ENCODE results near the gene THAP12. TPM values are rescaled to one million over a fixed set of nuclear protein-coding genes. Genes with fewer than 3 reads are reported as not detected.

THAP12 gene
- total and polyA plus RNA-seq, 2 donors (not counting 3 experiments of a cell fraction or from before 2014, with no cell fraction given) = 12.2 to 36.7 TPM

DNA sequence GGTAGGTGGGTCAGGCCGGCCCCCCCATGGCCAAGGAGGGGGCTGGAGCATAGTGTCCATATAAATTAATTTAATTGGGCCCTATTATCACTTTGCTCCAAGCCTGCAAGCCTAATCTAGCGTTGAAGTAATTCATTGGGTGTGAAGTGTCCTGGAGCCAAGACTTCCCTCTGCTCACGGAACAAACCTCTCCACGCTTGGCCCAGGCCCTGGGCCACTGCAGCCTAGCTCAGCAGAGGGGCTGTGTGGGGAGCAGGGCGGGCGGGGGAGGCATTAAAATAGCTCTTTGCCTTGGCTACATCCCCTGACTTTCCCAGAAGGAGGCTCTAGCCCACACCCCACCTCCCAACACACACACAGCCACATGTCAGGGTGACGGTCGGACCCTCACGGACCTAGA is 73.5 kb downstream of the THAP12 start:
- Histone ChIP-seq H3K27ac (ENCODE audit: insufficient read depth, low read depth, low read length) (no peak overlapping the region), H3K27me3 (ENCODE audit: control insufficient read depth in 2 of 2, insufficient read depth in 2 of 2, low read length in 2 of 2) (peaks cover 0 to 5% of the 10 kb centered on the region in 2 experiments), H3K4me2 (ENCODE audit: insufficient read depth, low read length) (no peak overlapping the region), H4K20me1 (replicated peaks; ENCODE audit: control insufficient read depth, extremely low read depth, insufficient read depth, low read length) (no peaks in the 10 kb centered on the region), H3K79me2 (ENCODE audit: control insufficient read depth, insufficient read depth, low read length) (no peaks in the 10 kb centered on the region), H3K36me3 (ENCODE audit: control insufficient read depth in 2 of 2, extremely low read depth in 1 of 2, insufficient read depth in 2 of 2, low read length in 2 of 2) (no peaks in the 10 kb centered on the region), H3K9me1 (replicated peaks; ENCODE audit: control insufficient read depth, extremely low read depth, insufficient read depth, low read length) (no peaks in the 10 kb centered on the region), H3K4me1 (ENCODE audit: control insufficient read depth, extremely low read depth, insufficient read depth, low read length) (no peaks in the 10 kb centered on the region), H3K4me3 (replicated peaks in 1 of 3; ENCODE audit: insufficient read depth in 1 of 3, low read depth in 1 of 3, low read length in 3 of 3) (no peak overlapping the region), H3K9me3 (replicated peaks; ENCODE audit: control insufficient read depth, insufficient read depth, low read length) (no peaks in the 10 kb centered on the region), H3K9ac (replicated peaks; ENCODE audit: extremely low read depth, insufficient read depth, low read length) (no peak overlapping the region), H2AFZ (ENCODE audit: low read depth, low read length) (no peak overlapping the region)
- FAIRE-seq = no peak
- dilution Hi-C loops (cut with MboI; ENCODE audit: extremely low pct_ligation_motif_present, low sequenced_read_pairs) (no loop called here), intact Hi-C loops (cut with micrococcal nuclease) (no loop called here)
- no TSS peak for BruUV-seq (replicated peaks)
- TF ChIP-seq FOS (IDR thresholded peaks at IDR 0.05; ENCODE audit: borderline replicate concordance, insufficient read depth, low read length) (no peak), POLR2A (IDR thresholded peaks at IDR 0.05; ENCODE audit: low read depth, low read length) (no peak), MYC (IDR thresholded peaks at IDR 0.05; ENCODE audit: low read depth, low read length) (no peak), POLR2AphosphoS5 (IDR thresholded peaks at IDR 0.05; ENCODE audit: insufficient read depth, low read depth, low read length) (no peak), GATA2 (IDR thresholded peaks at IDR 0.05; ENCODE audit: insufficient read depth, insufficient read length, low read depth, low read length) (no peak), JUN (IDR thresholded peaks at IDR 0.05; ENCODE audit: borderline replicate concordance, insufficient read depth, insufficient read length, low read depth) (no peak), EZH2 (IDR thresholded peaks at IDR 0.05; ENCODE audit: borderline replicate concordance, low read depth, low read length, severe bottlenecking) (no peak)
- TF ChIP-seq, protein P1, sequence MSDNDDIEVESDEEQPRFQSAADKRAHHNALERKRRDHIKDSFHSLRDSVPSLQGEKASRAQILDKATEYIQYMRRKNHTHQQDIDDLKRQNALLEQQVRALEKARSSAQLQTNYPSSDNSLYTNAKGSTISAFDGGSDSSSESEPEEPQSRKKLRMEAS (IDR thresholded peaks at IDR 0.05; ENCODE audit: insufficient read depth, insufficient read length) = no peak
- TF ChIP-seq, protein P2, sequence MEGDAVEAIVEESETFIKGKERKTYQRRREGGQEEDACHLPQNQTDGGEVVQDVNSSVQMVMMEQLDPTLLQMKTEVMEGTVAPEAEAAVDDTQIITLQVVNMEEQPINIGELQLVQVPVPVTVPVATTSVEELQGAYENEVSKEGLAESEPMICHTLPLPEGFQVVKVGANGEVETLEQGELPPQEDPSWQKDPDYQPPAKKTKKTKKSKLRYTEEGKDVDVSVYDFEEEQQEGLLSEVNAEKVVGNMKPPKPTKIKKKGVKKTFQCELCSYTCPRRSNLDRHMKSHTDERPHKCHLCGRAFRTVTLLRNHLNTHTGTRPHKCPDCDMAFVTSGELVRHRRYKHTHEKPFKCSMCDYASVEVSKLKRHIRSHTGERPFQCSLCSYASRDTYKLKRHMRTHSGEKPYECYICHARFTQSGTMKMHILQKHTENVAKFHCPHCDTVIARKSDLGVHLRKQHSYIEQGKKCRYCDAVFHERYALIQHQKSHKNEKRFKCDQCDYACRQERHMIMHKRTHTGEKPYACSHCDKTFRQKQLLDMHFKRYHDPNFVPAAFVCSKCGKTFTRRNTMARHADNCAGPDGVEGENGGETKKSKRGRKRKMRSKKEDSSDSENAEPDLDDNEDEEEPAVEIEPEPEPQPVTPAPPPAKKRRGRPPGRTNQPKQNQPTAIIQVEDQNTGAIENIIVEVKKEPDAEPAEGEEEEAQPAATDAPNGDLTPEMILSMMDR (IDR thresholded peaks at IDR 0.05; ENCODE audit: extremely low read depth in 1 of 2, insufficient read depth in 1 of 2, low read depth in 1 of 2, low read length in 2 of 2) = no peak
- ChIA-PET CTCF (interaction anchor here (1.0 to 19.5 kb wide), 3 partner anchors 9 to 98 kb away, joined by 3 to 321 read pairs (median 3); partner anchors contain the start of gene WNT11), POLR2A (interaction anchor here (0.6 kb wide), 1 partner anchor 54 kb away, joined by 3 read pairs; no protein-coding TSS in a partner anchor)
- DNase-seq (ENCODE audit: low read depth, low spot score) = no peak

Measured in endothelial cell of umbilical vein (primary cell).